Hematopoietic multipotent progenitor cell (in vitro differentiated cells): Measurements from ENCODE around the gene LCP2. TPM values are rescaled to one million over a fixed set of nuclear protein-coding genes. Genes with fewer than 3 reads are reported as not detected.
A peak's percentile ranks its signal among the peaks of the same experiment; 100 is the strongest.

Experiments
- DNase-seq, 3 donors: peaks; one replicate each; pipeline ENCODE4 v3.0.0-alpha.2; 2011 to 2015; ENCODE audit warnings: low read depth in 2 of 3, low spot score in 2 of 3
- total RNA-seq: library from RNA; depleted of rRNA; stranded (reverse); fragments of >200 nt; gene quantifications from one replicate; pipeline ENCODE4 v1.2.3, GENCODE V29; 2012

The LCP2 gene
- total RNA-seq = 70.8 TPM

DNA sequence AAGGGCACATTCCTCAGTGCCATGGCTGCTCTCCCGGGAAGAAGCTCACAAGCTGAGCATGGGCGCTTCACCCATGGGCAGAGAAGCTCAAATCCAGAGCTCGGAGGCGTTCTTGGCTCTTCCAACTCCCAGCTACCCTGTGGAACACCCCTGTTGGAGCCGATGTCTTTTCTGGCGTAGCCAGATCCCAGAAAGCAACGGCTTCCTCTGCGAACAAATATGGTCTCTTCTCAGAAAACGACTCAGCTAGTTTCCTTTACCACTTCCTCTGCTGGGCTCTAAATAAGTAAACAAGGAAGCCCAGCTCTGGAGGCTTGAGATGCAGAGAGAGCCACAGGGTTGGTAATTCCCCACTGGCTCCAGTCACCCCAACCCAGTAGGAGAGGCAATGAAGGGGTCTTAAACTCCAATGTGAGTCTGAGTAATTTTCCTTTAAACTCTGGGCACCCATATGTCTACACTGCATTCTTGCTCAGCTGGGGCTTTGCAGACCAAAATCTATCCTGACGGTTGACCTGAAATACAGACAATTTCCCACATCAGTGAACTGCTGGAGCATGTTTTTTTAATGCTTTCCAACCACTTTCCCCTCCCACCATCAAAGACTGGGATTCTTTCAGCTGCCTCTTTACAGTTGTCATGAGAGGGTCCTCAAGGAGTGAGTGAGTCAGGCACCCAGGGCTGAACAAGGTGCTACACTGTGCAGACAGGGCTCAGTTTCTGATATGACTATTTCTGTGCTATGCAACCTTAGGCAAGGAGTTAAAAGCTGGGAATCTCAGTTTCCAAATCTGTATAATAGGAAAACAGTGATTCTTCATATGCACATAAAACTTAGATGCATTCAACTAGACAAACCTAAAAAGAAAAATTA lies at the start of gene LCP2:
Gene LCP2 (minus strand): TSS at position 189 of the 874 bp plus-strand sequence. CDS start 166 bp downstream, at position 23.
- peak in 2 of 3 donors; percentile 53 to 64 for DNase-seq

DNA sequence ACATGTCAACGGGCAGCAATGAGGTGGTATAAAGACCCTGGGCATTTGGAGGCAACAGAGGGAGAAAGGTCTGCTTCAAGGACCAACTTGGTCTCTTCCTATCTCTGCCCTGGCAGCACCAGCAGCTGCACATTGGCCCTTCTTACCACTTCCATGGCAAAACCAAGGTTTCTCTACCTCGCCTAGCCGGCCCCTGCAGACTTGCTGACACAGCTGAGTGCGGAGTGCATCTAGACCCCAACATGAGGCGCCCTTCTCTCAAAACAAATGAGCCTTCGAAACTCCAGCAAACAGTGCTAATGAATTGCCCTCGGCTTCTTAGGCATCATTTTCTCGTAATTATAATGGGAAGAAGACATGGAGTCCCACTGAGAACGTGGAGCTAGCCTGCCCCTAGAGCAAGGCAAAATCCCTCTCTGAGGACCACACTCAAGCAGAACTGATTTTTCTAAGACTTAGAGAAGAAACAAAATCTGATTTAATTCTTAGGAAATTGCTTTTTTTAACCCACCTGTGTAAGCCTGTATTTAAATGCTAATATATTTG lies 49.5 kb upstream of the LCP2 start:
- DNase-seq = no peak

DNA sequence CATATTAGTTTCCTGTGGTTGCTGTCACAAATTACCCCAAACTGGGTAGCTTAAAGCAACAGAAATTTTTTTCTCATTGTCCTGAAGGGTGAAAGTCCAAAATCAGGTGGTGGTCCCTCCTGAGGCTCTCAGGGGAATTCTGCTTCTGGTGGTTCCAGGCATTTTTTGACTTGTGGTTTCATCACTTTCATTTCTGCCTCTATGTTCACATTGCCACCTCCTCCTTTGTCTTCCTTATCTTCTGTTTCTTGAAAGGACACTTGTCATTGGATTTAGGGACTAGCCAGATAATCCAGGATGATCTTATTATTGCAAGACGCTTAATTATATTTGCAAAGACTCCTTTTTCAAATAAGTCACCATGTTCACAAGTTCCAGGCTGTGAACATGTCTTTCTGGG lies 48.4 kb upstream of the LCP2 start:
- DNase-seq = no peak

DNA sequence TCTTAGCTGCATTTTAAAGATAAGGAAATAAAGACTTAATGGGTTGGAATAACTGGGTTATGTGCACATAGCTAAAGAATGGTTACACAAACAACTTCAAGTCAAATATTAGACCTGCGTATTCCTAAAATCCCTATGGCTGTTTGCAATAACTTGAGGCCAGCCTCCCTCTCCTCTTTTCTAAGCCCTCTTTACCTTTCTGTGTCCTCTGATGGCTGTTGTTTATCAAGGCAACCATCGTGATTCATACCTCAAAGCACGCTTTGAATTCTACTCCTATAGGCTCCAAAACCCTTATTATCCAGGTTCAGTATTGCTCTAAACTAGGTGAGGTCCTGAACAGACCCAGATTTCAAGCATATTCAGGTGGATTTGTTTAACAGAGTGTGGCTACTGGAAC lies 45.6 kb upstream of the LCP2 start:
- no peak for DNase-seq

DNA sequence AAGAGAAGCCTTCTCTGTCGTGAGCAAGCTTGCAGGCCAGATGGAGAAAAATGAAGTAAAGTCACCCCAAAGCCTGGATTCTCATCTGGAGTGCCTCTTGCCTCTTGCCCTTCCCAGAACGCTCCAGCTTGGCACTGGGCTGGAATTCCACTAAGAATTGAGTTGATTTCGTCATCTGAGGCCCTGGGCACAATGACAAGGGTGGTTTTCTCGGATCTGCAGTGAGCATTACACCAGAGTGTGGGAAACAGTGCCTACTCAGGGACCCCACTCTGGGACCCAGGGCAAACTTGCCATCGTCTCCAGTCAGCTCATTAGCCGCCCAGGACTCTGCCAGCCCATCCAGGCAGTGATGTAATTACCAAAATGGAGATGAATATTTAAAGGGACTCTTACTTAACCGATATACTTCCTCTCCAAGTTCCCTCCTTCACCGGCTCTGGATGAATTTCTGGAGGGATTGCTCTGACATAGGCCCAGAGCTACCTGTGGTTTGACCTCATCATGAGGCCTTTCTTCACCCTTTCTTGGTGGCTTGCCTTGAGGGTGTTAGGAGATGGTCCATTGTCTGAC lies 44.7 kb upstream of the LCP2 start:
- DNase-seq = no peak

DNA sequence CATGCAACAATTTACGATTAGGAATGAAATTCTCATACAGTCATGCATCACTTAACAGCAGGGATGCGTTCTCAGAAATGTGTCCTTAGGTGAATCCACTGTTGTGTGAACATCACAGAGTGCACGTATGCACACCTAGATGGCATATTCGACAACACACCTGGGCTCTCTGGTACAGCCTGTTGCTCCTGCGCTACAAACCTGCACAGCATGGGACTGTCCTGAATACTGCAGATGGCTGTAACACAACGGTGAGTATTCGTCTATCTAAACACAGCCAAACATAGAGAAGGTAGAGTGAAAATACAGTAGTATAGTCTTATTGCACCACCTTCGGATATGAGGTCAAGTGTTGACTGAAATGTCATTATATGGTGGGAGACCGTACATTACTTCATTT lies 44.0 kb upstream of the LCP2 start:
- no peak for DNase-seq

DNA sequence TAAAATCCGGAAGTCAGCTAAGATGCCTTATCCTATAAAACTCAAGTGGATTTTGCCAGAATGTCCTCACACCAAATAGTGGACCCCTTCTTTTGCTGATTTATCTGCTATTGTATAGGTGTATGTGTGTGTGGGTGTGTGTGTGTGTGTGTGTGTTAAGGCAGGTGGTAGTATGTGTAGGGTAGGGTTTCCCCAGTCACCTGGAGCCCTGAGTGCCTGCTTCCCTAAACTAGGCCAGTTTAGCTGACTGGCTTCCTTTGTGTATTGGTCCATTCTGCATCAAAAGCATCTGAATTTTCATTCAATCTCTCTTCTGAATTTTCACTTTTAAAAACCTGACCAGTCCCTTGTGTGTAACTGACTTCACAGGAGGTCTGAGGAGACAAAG lies 42.2 kb upstream of the LCP2 start:
- no peak for DNase-seq

DNA sequence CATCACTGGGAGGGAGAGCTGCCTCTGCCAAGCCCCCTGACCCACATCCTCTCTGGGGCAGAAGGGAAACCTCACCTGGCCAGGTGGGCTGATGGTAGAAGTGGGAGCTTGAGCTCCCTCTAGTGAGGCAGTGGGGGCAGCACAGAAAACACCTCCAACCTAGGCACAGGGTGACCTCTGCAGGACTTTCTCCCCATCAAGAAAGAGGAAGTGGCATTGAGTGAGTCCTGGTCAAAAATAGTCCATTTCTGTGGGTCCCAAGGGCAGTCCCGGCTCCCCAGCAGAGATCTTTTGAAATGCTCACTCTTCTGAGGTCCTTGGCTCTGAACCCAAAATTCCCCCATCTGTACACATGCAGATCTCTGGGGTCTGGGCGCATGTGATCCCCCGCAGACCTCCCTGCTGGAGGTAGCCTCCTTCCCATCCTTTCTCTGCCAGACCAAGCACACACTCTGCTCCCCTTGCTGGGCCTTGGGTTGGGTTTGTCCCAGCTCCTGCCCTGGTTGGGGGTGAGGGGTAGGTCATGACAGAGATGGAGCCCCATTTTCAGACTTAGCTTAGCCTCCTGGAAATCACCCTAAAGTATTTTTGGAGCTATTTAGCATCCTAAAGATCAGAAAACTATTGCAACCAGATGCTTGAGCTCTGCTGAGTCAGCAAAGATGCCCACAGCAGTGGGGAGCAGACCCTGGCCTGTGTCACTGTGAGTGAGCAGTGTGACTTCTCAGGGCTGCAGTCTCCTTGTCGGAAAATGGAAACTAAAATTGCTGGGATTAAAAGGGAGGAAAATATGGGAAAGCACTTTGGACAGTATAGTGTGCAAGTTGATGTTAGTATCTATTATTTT lies 41.6 kb upstream of the LCP2 start:
- DNase-seq = peak in 2 of 3 donors; percentile 29 to 54

DNA sequence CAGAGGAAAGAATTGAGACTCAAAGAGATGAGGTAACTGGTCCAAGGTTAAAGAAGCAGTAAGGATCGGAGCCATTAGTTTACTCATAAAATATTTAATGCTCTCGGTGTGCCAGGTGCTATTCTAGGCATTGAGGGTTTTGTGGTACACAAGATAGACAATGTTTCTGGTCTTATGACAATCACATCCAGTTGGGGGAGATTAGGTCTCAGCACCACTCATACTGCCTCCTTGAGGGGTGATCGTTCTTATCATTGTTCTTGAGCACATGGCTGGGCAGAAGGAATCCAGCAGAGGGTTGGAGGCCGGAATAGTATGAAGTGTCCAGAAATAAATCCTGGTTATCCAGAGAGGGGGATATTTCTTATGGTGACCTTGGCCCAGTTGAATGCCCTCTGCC lies 40.7 kb upstream of the LCP2 start:
- no peak for DNase-seq

DNA sequence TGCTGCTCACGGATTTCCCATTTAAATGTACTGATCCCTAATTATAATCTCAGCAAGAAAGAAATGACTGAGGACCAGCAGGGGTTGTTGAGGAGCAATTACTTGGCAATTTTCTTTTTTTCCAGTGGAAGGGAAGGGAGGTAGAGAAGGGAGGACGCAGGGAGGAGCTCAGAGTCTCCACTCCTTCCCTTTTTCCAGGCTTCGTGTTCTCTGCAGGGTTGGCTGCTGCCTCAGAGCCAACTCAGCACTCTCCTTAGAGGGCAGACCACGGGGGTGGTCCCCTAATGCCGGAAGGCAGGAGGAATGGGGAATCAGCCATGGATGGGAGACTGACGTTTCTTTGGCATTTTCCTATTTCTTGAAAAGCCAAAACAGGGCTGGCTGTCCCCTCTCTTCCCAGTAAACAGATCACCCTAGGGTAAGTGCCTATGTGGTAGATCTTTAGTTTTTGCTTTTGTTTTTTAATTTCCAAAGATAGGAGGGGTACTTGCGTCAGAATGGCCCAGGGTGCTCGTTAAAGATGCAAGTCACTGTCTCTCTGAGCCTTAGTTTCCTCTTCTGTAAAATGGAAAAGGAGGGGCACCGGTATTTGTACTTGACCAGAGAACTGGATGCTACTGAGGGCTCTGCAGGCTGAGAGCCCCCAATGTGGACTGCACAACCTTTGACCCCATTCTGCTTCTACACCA lies 39.6 kb upstream of the LCP2 start:
- DNase-seq = no peak

DNA sequence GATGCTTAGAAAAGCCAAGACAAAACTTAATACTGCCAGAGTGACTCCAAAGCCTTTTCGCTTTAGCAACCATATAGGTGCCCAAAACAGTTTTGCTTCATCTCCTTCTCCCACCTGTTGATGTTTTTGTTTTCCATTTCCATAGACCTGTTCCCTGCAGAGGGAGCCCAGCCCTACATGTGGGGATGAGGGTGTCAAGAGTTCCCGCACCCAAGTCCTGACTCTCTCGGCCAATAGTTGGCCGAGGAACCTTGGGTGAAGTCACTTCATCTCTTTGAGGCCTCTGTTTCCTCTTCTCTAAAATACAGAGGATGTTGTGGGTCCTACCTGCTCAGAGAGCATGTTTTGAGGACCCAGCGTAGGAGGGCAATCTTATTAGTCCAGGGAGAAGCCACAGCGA lies 38.5 kb upstream of the LCP2 start:
- no peak for DNase-seq

DNA sequence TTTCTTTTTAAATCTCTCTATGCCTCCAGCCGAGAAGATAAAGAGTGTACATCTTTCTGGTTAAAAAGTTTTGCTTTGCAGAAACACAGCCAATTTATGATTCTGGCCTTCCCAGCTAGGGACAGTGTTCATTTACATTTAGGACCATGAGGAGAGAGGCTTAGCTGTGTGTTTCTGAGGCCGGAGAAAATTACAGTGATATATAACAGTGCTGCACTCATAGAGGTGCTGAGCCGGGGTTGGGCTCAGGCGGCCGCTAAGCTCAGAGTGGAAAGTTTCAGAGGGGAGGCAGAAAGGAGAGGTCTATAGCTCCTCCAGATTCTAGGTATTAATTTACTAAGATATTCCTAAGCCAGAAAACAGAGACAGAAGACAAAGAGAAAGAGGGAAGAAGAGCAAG lies 37.0 kb upstream of the LCP2 start:
- DNase-seq = no peak

DNA sequence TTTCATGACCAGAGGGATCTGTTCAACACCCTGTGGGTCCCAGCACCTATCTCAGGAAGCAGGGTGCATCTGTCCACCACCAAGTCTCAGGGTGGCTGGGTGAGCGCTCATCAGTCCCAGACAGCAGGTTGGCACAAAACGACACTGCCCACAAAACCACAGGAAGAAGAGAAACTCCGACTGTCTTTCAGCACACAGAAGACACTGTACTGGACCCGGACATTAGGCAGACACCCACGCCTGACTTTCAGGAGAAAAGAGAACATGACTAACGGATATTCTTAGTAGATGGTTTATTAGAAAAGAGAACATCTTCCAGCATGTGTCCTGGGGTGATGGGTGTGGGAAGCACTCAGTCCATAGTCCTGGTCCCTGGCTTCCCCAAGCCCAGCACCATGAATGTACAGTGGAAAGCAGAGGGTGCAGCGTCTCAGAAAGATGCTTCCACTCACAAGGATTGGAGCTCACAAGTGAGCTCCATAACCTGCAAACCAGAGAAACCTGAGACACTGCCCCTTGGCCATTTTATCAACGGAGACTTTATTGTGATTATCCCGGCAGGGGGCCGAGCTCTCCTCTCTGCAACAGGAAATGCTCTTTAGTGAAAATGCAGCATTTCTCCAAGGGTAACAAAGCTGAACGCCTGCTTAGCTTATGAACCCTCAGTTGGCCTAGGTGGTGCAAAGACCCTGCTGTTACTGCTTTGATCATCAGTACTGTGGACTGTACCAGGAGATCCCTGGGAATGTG lies 35.8 kb upstream of the LCP2 start:
- peak in 2 of 3 donors; percentile 55 to 68 for DNase-seq

DNA sequence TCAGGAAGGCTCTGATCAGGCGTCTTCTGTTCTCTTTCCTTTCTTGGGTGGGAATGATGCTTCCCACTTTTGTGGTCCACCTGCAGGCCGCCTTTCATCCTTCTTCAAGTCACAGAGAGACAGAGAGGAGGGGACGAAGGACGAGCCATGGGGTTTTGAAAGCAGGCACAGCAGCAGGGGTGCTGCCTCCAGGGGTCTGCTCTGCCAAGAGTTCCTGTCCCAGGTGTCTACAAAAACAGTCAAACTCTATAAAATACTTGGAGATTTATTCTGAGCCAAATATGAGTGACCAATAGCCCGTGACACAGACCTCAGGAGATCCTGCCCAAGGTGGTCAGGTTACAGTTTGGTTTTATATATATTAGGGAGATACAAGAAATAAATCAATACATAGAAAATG lies 34.5 kb upstream of the LCP2 start:
- no peak for DNase-seq

DNA sequence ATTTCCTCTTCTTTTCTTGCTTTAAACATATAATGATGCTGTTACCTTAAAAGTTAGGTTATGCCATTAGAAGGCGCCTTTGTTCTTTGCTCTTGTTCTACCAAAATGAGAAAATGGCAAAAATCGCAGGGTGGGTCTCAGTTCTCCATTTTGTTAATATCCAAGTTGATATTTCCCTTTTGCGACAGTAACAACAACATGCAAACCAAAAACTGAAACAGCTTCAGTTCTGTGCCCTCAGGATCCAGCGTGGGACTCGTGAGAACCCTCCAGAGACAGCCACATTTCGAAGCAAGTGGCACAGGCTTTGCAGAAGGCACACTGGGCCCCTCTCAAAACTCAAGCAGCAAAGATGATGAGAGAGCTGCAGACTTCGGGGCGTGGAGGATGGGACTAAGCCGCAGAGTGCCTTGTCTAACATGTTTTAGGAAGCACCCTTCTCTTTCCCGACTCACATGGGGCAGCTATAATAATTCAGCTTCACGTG lies 33.0 kb upstream of the LCP2 start:
- DNase-seq = no peak

DNA sequence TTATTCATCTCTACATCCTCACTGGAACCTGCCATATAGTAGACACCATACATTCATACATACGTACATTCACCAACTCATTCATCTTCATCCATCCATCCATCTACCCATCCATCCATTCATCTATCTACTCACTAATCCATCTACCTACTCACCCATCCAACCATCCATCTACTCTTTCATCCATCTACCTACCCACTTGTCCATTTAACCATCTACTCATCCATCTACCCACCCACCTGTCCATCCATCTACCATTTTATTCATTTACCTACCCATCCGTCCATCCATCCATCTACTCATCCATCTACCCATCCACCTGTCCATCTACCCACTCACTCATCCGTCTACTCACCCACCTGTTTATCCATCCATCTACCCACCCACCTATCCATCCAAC lies 31.9 kb upstream of the LCP2 start:
- no peak for DNase-seq

DNA sequence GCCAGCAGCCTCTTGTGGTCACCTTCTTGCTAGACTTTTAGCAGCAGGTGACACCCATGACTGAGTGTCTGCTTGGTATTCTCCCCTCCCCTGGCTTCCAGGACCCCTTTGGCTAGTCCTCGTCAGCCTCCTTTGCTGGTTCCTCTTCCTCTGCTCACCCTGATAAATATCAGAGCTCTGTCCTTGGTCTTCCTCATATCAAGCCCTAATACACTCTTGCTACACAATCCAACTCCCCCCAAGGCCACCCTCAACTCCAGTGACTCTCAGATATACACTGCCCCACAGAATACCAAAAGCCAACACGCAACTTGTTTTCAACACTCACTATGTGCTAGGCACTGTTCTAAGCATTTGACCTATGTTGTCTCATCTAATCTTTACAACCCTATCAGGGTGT lies 30.3 kb upstream of the LCP2 start:
- DNase-seq = no peak

DNA sequence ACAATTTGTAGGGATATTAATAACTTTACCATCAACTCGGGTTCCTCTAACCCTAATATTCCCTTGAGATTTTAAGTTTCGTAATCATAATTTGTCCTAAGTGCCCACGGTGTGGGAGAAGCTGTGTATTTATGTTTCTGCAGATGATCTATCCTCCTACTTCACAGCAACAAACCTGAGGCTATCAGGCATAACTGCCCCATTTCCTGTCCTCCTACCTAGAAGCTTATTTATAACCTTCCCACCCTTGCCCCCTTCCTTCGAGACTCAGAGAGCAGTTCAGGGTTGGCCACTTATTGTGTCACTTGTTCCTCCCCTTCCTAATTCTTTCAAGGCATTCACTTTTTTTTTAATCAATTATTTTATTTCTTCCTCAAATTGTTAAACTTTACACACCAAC lies 29.6 kb upstream of the LCP2 start:
- no peak for DNase-seq

DNA sequence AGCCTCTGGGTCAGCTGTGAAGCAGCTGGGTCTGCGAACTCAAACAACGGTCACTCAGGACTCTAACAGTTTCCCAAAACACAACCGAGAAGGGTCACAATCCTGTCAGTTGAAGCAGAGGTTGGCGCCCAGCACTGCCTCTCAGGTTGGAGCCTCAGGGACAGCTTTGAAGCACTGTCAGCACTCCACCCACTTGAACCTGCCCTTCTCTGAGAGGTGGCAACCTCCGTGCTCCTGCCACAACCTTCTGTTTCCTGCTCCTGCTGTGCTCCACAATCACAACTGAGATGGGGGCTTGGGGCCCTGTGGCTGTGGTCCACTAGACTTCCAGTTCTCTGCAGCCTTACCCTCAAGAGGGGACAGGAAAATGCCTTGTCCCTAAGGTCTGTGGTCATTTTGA lies 21.7 kb upstream of the LCP2 start:
- no peak for DNase-seq

DNA sequence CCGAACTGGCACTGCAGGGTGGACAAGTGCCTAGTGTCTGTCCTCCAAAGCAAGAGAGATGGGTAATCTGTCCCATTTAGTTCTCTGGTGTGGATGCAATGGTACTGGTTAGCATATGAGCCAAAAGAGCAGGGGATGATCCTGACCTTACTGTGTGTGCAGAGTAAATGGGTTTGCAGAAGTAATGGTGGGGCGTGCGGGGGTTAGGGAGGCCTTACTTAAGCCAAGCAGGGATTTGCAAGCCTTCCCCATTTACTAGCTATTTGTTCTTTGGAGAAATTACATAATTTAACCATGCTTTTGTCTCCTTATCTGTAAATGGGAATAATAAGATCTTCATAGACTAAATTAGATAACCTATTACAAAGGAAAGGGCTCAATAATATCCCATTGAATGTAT lies 19.9 kb upstream of the LCP2 start:
- DNase-seq = no peak
